HG03196 (cell line): ENCODE measurements around the gene BCAR3.
"Not testable (repeated sequence)": the region's sequence is repeated elsewhere in the genome, so short reads cannot be mapped to it uniquely, and the experiment has no call there.

ENCODE experiments used
- ATAC-seq: cut with Tn5 transposase; IDR thresholded peaks from one replicate; pipeline ENCODE4 v1.9.1; 2021; ENCODE audit not compliant: unreplicated experiment

Gene BCAR3

DNA sequence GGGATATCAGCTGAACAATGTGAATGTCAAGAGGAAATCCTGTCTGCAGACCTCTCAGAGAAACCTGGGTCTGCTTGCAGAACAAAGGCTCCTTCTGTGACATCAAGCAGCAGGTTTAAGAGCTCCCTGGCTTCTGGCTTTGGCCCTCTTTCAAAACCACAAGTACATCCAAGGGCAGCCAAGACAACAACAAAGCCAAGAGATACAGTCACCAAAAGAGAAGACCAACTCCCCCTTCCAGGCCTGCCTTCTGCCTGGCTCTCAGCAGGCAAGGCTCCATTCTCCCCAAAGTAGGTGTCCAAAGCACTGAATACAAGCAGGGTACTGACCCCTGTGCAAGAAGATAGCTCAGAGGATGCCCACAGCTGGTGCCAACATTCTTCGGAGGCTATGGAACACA lies 11.5 kb downstream of the BCAR3 start:
- ATAC-seq, result no peak

DNA sequence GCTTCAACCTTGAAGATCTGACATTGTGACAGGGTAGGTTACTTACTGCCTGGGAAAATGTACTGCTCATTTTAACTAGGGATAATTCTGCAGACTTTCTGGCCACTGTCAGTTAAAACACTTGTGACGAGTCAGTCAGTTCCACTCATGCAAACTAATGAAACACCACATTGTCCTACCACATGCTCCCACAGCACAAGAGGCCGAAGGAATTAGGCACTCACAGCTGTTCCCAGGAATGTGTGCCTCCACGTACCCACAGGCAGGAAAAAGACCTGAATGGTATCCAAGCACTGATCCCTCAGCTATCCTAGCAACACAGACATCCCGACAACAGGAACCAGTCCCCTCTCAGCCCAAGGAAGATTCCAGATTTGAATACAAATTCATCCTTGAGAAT lies 12.3 kb downstream of the BCAR3 start:
- ATAC-seq, result no peak

DNA sequence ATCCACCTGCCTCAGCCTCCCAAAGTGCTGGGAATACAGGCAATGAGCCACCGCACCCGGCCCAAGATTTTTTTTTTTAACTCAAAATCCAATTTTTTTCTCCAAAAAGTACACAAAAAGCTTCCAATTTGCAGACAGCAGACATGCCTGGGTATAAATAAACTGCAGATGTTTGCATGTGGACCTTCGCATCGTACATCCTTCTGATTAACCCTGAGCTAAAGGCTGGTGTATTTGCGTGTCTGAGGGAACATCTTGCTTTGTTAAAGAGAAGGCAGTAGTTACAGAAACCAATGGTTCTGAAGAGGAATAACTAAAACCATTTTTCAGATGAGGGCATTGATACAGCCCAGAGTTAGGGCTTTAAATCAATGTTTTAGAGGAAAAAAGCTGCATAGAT lies 12.7 kb downstream of the BCAR3 start:
- no peak for ATAC-seq

DNA sequence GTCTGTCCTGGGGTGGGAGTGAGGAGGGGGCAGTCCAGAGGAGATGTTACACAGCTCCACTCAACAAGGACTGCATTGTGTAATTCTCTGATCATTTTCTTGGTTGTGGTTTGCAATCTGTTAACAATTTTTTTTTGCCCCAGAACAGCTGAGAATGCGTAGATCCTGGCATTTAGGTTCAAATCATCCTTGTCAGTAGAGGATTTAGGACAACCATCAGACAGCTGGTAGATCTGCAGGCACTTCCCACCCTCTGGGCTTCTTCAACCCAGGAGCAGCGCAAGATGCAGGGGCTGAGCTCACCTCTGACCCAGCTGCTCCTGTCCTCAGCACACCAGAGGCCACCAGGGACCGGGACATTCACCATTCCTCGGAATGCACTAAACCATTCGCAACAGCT lies 13.5 kb downstream of the BCAR3 start:
- no peak for ATAC-seq

DNA sequence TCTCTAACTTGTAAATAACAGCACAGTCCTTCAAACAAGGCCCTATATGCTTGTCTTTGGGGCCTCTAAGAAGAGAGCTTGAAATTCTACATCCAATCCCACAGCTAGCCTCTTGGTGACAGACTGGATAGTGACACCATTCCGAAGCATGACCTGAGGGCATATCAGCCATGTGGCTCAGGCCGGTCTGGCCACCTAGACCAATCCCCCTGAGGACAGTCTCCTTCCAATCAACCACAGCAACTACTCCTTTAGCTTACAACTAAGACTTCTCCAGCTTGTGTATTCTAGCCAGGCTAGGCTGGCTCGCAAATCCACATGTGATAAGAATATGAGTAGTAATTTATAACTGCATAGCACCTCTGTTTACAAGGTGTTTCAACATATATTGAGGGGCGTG lies 14.0 kb downstream of the BCAR3 start:
- no peak for ATAC-seq

DNA sequence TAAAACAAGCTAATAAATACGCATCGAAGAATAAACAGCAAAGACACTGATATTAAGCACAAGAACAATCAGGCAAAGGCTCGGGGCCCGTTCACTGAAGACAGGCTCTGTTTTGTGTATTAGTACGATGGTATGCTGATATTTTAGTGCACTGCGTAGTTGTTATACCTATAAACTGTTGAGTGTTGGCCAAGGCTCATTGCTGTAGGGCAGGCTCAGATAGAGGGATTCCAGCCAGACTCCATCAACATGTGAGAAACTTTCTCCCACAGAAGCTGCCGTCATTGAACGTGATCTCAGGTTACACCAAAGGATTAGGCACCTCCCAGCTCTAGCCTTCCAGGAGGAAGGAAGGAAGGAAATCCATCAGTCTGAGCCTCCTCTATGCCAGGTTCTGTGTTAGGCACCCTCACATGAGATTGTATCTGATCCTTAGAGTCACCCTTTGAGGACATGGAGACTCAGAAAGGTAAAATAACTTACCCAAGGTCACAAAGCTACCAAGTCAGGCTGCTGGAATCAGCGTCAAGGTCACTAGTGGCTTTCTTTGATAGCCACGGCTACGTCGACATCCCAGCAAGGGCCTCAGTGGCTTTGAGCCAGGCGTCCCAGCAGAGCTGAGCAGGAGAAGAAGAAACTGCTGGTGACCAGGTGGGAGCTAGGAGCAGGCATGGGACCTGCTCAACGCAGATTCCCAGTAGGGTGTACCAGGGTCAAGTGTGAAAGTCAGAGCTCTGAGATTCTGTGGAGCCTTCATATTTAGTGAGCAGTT lies 14.8 kb downstream of the BCAR3 start:
- no peak for ATAC-seq

DNA sequence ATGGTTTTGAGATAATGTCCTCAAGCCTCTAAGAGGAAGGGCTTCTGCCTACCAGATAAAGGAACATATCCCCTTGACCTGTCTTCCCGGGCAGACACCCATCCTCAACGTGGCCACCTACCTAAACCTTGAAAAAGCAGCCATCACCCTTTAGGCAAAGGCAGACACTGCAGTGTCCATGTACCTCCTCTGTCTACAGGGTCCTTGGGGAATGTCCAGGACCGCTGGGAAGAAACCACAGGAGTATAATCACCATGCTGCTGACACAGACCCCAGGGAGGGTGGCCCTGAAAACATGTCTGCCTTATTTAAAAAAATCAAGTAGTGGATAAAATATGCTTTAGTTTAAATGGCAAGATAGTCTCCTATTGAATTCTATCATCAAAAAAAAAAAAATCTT lies 16.6 kb downstream of the BCAR3 start:
- ATAC-seq, result no peak

DNA sequence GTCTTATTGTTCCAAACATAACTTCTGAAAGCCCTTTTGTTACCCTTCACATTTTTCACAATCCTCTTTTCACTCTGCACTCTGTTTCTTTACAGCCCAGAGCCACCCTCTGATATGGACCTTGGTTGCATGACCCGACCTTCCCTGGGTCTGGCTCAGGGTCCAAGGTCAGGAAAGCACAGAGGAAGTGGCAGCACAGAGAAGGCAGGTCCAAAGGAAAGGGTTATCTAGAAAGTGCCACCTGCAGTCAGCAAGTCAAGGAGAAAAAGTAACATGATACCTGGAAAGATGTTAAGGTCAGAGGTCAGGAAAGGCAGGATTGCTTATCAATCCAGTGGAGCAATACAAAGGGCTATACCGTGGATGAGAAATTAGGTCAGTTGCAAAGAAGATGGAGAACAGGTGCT lies 18.4 kb downstream of the BCAR3 start:
- ATAC-seq, result no peak

DNA sequence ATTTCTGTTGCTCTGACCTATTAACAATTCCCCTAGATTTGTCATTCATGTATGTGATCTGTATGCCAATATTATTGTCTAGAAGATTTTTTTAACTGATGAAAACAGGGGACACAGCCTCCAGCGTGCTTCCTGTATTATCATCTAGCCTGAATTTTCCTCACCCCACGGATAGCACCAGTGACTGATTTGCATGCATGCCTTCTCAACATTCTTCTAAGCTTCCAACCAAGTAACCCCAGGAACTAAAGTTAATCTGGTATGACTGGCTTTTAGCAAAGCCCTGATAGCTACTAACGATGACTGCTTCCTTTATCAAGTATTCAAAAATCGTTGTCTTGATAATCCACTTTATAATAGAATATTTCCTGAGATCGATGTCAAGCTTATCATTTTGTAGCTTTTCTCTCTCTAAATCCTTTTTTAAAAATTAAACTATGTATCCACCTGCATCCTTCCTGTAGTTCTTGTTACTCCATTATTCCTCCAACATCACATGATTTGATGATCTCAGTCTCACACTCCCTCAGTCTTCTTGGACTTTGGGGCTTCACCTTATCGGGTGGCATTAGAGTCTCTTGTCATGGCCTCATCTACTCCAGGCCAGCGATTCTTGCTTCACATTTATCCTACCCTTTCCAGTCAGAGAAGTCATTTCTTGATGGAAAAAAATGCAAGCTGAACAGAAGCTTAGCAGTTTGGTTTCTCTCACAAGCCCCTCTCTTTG lies 19.0 kb downstream of the BCAR3 start:
- ATAC-seq, result no peak

DNA sequence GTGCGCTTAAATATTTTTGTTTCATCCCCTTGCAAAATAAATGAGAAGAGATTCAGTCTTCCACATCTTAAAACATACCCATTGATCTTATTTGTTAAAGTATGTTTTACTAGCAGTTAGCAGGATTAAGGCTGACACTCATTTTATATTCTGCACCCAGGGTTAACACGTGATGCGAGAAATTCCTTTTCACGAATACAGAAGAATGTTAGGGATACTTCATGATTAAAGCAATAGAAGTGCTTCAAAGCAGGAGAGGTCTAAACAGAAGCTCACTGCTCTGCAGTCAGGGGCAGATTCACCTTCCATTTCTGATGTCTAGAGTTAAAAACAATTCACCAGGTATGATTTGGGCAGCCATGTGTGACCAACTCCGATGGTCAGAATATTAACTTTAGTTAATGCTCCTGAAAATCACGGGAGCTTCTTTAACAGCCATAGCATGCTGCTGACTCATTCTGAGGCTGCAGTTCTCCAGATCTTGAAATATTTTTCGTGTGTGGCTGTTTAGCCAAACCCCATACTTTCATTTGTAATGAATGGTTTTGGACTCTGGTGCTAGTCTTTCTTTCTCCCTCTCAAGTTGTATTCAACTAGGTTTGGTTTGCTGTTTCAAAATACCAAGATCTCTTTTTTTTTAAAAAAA lies 19.7 kb downstream of the BCAR3 start:
- ATAC-seq, result no peak

DNA sequence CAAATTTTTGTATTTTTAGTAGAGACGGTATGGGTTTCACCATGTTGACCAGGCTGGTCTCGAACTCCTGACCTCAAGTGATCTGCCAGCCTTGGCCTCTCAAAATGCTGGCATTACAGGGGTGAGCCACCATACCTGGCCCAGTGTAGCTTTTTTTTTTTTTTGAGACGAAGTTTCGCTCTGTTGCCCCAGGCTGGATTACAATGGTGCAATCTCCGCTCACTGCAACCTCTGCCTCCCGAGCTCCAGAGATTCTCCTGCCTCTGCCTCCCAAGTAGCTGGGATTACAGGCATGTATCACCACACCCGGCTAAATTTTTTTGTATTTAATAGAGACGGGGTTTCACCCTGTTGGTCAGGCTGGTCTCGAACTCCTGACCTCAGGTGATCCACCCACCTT lies 20.3 kb downstream of the BCAR3 start:
- ATAC-seq, result not testable (repeated sequence)

DNA sequence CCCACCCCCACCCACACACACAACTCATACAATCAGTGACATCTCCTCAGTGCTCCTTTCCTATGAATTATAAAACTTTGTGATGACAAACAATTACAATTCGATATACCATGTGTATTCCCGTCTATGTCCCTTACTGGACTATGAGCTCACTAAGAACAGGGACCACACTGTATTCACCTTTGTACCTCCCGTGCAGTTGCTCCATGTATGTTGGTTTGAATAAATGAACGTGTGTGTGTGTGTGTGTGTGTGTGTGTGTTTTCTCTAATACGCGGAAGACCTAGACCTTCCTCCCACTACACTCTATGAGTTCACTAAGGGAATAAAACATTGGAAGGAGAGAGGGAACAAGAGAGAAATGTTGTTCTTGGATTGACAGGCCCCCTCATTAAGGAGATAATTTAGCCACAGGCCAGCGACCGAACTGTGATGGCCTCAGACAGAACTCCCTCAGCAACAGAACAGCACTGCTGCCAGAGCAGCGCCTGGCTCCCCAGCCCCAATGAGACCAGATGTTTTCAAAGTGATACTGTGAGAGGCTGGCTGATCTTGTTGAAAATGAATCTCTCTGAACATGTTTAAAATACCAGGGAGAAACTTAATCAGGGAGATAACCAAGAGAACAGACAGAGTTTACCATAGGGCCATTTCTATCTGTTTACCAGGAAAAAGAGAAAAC lies 21.7 kb downstream of the BCAR3 start:
- ATAC-seq, result no peak

DNA sequence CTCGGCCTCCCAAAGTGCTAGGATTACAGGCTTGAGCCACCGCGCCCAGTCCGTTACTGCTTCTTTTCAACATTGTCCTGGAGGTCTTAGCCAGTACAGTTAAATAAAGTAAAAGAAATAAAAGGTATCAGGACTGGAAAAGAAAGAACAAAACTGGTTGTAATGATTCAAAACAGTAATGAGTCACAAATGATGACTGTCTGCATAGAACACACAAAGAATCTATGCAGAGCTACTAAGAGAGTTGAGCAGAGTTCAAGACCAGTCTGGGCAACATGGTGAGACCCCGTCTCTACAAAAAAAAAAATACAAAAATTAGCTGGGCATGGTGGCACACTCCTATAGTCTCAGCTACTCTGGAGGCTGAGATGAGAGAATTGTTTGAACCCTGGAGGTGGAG lies 23.4 kb downstream of the BCAR3 start:
- no peak for ATAC-seq

DNA sequence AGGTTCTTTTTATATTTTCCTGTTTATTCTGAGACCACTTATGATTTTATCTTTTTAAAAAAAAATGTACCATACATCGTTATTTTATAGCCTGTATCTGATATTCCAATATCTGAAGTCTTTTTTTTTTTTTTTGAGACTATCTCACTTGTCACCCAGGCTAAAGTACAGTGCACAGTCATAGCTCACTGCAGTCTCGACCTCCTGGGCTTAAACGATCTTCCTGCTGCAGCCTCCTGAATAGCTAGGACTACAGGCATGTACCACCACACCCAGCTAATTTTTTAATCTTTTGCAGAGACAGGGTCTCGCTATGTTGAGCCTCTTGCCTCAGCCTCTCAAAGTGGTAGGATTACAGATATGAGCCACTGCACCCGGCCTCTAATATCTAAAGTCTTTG lies 25.1 kb downstream of the BCAR3 start:
- ATAC-seq, result no peak

DNA sequence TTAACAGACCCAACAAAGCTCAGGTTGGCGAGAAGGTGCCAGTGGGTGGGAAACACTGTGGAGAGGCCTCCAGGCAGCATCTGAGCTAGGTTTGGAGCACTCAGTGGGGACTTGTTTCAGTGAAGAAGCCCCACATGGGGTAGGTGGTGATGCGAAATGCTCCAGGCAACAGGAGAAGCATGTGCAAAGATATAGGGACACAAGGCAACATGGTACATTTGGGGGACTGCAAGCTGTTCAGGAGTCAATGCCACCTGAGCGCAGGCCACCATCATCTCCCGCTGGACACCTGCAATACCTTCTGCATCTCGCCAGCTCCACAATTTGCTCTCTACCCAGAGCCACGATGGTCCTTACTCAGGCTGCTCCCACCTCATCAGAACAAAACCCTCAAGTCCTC lies 28.0 kb downstream of the BCAR3 start:
- no peak for ATAC-seq

DNA sequence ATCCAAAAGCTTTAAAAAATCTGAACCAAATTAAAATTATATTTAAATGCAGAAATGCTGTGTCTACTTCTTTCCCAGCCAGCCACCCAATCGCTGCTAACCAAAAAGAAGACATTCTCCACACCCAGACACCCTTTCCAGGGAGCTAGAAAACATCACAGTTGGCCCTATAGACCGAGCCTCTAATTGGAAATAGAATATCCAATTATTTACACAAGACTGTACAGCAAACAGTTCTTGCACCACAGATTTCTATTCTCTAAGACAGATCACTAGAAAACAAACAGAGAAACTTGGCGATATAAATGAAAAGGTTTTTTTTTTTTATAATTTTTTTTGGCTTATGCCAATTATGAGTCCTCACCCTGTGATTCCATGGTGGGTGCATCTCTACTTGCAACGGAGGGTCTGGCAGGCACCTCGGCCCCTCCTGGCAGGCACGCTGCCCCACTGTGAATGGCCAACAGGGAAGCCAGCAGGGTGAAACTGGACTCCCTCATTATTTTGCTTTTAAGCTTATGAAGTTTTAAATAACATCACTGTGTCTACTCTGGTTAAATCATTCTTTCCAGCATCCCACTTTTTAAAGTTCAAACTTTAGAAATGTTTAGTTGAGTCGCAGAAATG lies 29.2 kb downstream of the BCAR3 start:
- no peak for ATAC-seq

DNA sequence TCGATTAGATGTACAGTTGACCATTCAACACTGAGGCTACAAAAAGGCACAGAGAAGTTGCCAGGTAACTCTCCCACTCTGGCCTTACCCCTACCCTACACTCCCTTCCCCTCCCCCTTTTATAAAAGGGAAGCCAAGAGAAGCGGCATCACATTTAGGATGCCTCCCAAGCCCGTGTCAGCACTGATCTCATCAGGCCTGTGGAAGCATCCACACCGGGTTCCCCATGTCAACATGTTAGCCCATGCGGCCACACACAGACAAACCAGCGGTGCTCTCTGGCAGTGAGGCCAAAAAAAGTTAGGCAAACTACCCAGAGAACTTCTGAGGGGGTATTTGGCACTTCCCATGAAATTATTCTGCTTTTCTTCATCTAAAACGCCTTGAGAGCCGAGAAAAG lies 29.9 kb downstream of the BCAR3 start:
- ATAC-seq, result no peak

DNA sequence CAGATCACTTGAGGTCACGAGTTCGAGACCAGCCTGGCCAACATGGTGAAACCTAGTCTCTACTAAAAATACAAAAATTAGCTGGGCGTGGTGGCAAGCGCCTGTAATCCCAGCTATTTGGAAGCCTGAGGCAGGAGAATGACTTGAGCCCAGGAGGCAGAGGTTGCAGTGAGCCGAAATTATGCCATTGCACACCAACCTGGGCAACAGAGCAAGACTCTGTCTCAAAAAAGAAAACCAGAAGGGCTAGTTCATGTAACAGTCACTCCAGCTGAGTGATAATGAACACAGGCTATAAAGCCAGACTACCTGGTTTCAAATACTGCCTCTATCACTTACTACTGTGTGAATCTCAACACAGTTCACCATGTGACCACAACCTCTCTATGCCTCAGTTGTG lies 31.5 kb downstream of the BCAR3 start:
- ATAC-seq, result not testable (repeated sequence)

DNA sequence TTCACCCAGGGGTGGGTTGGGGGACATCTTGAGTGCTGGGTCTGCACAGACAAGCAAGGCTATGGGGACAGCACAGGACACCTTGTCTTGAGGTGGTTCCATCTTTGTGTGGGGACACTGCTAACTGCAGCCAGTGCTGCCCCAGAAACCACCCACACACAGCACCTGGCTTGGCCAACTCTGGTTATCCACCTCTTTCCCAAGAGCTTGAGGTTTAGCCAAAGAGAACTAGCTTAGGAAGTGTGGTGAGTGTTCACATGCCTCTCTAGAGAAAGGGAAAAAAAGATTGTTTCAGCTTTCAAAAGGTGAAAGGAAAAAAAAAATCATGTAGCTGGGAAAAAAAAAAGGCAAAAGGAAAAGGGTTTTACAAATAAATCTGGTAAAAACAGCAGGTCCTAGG lies 32.4 kb downstream of the BCAR3 start:
- no peak for ATAC-seq

DNA sequence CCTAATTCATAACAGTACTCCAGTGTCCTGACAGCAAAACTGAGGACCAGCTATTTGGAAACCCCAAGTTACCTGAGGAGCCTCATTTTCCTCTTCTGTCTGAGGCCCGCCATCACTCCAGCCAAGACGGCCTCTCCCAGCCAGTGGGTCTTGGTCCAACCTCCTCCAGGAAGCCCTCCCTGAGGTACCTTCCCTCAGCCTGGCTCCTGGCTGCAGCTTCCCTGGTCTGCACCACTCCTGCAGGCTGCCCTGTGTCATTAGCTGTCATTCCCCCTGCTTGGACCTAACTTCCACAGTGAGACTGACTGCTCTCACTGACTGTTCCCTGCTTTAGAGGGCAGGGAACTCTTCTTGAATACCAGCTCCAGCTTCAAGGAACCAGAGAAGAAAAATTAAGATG lies 33.0 kb downstream of the BCAR3 start:
- no peak for ATAC-seq

DNA sequence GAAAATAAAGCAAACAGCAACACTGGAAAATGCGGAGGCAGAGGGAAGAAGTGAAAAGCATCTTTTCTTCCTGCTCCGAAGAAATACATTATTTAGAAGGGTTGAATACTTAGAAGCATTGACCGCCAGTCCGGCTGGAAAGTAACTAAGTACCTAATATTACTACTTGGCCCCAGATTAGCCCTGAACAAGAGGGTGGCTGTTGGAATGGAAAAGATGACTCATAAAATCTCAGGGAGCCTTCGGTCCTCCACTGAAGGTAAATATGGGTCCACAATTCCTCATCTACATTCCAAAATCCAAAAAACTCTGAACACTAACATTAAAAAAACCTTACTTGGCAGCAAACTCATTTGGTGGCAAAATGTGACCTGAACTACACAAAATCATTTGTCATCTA lies 40.1 kb downstream of the BCAR3 start:
- ATAC-seq, result no peak
